ENCODE data around the gene UNC45A.

- TF ChIP-seq CTCF (IDR thresholded peaks at IDR 0.05; ENCODE audit: low read length) (no peak), EZH2phosphoT487 (IDR thresholded peaks at IDR 0.05; ENCODE audit: low read length) (no peak)
Measured at GRCh38 chr15:90918034-90918788, 16.9 kb upstream of the UNC45A start.

All from MM.1S (cell line).